Activated T-cell treated with anti-CD3 and anti-CD28 coated beads, Interleukin-2, amount 50 U/mL, for 72 hours (primary cell): ENCODE data around the gene LHX4. TPM values are rescaled to one million over a fixed set of nuclear protein-coding genes. Genes with fewer than 3 reads are reported as not detected.
A peak's percentile ranks its signal among the peaks of the same experiment; 100 is the strongest.

ENCODE experiments used
- ATAC-seq, 2 donors: fragments of 150-1000 bp; cut with Tn5 transposase; replicated peaks in 1 of 2; 2 replicates each; pipeline ENCODE4 v1.10.0; 2021; ENCODE audit warnings: moderate library complexity in 2 of 2, mild to moderate bottlenecking in 1 of 2
- DNase-seq, 2 donors: peaks; one replicate each; pipeline ENCODE4 v3.0.0; 2021 to 2022; ENCODE audit warnings: mixed read lengths in 1 of 2
- H3K27ac Mint-ChIP-seq: one replicate; pipeline ENCODE4 v1.8.0; 2022; ENCODE audit warnings: mild to moderate bottlenecking, moderate library complexity, mixed read lengths
- H3K27me3 Mint-ChIP-seq: one replicate; pipeline ENCODE4 v1.8.0; 2022; ENCODE audit warnings: low read depth, mixed read lengths
- H3K36me3 Mint-ChIP-seq, 2 donors: one replicate each; pipeline ENCODE4 v1.8.0; 2022; ENCODE audit warnings: mixed read lengths in 2 of 2, mild to moderate bottlenecking in 1 of 2; ENCODE audit not compliant: insufficient read depth in 2 of 2
- H3K4me1 Mint-ChIP-seq: one replicate; pipeline ENCODE4 v1.8.0; 2022; ENCODE audit warnings: low read depth, mixed read lengths
- H3K4me3 Mint-ChIP-seq, 2 donors: one replicate each; pipeline ENCODE4 v1.8.0; 2022; ENCODE audit warnings: mild to moderate bottlenecking in 2 of 2, mixed read lengths in 2 of 2, moderate library complexity in 2 of 2
- H3K9me3 Mint-ChIP-seq, 2 donors: one replicate each; pipeline ENCODE4 v1.8.0; 2022; ENCODE audit warnings: mixed read lengths in 2 of 2
- total RNA-seq, 2 donors: library from RNA; stranded (reverse); gene quantifications; one replicate each; pipeline ENCODE4 v1.2.3, GENCODE V29; 2022

The LHX4 gene
- not detected for total RNA-seq

DNA sequence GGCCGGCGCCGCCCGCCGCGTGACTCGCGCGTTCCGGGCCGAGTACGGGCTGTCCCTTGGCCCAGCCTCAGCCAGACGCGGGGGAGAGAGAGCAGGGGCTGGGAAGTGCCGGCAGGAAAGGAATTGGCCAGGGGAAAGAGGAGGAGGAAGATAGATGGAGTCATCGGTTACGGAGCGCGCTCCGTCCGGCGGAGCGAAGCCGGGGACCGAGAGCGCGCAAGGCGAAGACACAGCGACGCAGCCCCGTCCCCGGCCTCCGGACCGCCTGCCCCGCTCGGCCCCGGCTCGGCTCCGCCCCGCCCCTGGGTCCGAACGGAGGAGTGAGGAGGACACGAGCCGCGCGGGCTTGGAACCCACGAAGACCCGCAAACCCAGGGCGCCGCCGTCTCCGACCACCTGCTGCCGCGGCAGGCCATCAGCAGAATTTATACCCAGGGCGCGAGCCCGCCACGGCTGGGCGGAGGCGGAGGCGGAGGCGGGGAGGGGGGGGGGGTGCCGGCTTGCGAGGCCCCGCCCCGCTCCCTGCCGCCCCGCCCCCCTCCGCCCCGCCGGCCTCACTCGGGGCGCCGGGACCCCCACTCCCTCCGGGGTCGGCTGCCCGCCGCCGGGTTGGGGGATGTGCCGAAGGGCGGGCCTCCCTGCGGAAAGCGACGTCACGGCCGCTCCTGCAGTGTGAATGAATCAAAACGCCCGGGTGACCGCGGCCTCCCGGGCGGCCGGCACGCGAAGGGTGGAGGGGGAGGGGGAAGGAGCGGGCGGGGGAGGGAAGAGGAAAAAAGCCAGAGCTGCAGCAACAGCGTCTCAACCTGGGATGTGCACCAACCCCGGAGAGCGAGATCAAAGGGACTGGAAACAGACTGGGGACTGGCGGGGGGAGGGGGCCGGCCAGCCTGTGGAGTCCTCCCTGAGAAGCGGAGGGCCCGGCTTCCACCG lies at the start of gene LHX4:
LHX4 (plus strand) TSS at position 782 of the 933 bp plus-strand sequence. CDS start 266 bp downstream, outside the sequence.
- DNase-seq (peak in 1 of 2 donors; percentile 30), ATAC-seq (peak; percentile 38 to 48)
- Mint-ChIP-seq H3K27ac (no peak within 1 kb of the TSS), H3K4me3 (peak within 1 kb of the TSS; percentile 82 to 83), H3K27me3 (peaks cover 73% of the 10 kb centered on the region), H3K4me1 (peaks cover 32% of the 10 kb centered on the region), H3K36me3 (no peaks in the 10 kb centered on the region), H3K9me3 (no peaks in the 10 kb centered on the region)

DNA sequence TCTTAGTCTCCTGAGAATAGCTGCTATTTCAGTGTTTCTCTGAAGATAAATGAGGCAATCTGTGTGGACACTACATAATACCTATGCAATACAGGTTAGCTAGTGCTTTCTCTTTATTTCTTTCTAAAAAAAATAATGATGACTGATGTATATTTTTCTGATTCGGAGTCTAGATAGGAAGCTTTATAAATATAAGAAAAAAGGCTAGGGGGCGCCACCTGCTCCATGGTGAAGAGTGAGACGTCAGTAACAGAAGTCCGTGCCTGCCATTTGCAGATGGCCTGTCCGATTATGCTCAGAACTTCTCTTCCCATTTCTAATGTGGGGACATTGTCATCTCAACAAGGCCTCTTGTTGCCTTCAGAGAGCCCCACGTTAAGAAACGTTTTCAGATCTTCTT lies 49.0 kb upstream of the LHX4 start:
- no peaks in the 10 kb centered on the region for H3K27me3 Mint-ChIP-seq
- no peak overlapping the region for H3K27ac Mint-ChIP-seq
- peaks cover 0 to 5% of the 10 kb centered on the region in 2 donors for H3K36me3 Mint-ChIP-seq
- H3K4me3 Mint-ChIP-seq: no peak overlapping the region
- peak; percentile 22 to 29 for DNase-seq
- no peak for ATAC-seq
- H3K4me1 Mint-ChIP-seq: no peaks in the 10 kb centered on the region
- H3K9me3 Mint-ChIP-seq: no peaks in the 10 kb centered on the region

DNA sequence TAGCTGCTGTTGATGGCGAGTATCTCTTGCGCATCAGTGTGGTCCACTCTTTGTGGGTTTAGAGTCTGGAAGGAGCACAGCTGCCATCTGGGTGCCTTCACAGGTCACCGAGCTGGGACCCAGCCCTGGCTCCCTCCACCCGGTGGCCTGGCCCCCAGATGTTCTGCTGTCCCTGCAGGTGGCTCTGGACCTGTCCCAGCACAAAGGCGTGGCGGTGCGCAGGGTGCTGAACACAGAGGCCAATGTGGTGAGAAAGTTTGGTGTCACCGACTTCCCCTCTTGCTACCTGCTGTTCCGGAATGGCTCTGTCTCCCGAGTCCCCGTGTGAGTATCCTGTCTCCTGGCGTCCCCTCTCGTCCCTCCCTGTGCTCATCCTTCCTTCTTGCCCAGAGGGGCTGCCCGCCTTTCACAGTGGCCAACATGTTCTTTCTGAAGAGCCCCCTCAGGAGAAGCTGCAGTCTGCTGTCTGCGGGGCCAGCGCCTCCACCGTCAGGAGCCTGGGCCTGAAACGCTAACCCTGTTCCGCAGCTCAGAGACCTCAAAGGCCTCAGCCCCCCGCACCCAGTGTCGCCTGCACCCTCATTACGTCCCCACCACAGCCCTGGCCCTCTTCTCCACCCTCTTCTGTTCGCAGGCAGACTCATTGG lies 47.9 kb upstream of the LHX4 start:
- H3K27me3 Mint-ChIP-seq: no peaks in the 10 kb centered on the region
- H3K4me1 Mint-ChIP-seq: no peaks in the 10 kb centered on the region
- H3K9me3 Mint-ChIP-seq: no peaks in the 10 kb centered on the region
- H3K4me3 Mint-ChIP-seq: no peak overlapping the region
- no peak for DNase-seq
- H3K36me3 Mint-ChIP-seq: peaks cover 0 to 7% of the 10 kb centered on the region in 2 donors
- no peak overlapping the region for H3K27ac Mint-ChIP-seq
- ATAC-seq: no peak

DNA sequence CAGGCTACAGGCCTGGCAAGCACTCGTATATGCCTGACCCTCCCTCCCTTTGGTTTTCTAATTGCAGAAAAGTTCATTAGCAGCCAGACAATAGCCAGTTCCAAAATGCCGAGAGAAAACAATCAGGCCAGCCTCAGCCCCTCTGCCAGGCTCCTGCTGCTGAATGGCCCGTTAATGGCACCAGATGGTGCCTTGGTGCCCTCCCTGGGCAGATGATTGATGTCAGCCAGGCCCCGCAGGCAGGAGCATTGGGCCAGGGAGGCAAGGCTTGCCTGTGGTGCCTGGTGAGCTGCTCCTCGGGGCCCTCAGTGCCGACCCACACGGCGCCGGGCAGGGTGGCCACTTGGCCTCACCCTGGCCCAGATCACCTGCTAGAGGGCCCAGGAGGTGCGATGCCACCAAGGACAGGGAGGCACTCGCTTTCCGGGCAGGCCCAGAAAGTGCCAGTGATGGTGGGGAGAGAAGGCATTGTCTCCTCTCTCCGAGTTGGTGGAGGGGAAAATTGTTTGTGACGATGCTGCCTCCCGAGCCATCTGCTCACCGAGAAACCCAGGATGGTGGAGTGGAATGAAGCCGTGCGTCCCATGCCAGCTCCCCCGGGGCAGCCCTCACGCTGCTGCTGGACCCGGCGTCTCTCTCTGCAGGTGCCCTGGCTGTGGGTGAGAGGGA lies 47.3 kb upstream of the LHX4 start:
- Mint-ChIP-seq H3K4me1 (no peaks in the 10 kb centered on the region), H3K27me3 (no peaks in the 10 kb centered on the region), H3K9me3 (no peaks in the 10 kb centered on the region), H3K4me3 (no peak overlapping the region), H3K36me3 (peaks cover 0 to 7% of the 10 kb centered on the region in 2 donors), H3K27ac (no peak overlapping the region)
- ATAC-seq (no peak), DNase-seq (no peak)

DNA sequence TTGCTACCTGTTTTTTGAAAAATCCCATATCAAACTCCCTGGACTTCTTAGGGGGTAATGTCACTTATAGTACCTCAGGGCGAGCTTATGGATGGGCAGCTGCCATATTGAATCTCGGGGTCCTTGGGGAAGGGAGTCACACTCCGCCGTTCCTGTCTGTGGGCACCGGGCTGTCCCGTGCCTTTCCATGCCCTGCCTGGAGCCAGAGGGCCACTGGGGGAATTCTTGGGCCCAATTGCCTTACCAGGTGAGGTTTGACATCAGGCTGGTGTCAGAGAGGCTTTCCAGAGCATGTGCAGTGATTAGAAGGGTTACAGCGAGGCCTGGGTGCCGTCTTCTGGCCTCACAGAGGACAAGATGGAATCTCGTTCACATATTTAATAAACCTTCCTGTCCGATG lies 46.6 kb upstream of the LHX4 start:
- H3K4me3 Mint-ChIP-seq: no peak overlapping the region
- peaks cover 0 to 7% of the 10 kb centered on the region in 2 donors for H3K36me3 Mint-ChIP-seq
- DNase-seq (no peak), ATAC-seq (no peak)
- H3K27ac Mint-ChIP-seq: no peak overlapping the region
- H3K4me1 Mint-ChIP-seq: no peaks in the 10 kb centered on the region
- no peaks in the 10 kb centered on the region for H3K9me3 Mint-ChIP-seq
- H3K27me3 Mint-ChIP-seq: no peaks in the 10 kb centered on the region

DNA sequence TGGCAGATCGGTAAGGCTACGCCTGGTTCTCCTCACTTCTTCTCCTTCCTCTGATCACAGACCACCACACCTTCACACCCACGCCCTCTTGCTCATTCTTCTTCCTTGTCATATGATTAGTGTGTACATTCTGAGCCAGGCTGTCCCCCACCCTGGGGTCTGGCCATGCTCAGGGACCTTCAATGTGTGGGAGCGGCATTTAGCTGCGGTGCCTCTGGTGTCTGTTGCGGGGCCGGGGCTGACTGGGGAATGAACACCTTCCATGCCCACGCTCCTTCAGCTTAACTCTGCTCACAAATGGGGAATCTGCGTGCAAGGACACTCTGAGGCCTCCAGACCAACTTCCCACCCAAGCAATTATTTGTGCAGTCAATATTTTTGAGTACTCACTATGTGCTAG lies 46.0 kb upstream of the LHX4 start:
- Mint-ChIP-seq H3K36me3 (peaks cover 0 to 7% of the 10 kb centered on the region in 2 donors), H3K27me3 (no peaks in the 10 kb centered on the region), H3K27ac (no peak overlapping the region), H3K4me3 (no peak overlapping the region), H3K4me1 (no peaks in the 10 kb centered on the region), H3K9me3 (no peaks in the 10 kb centered on the region)
- ATAC-seq (no peak), DNase-seq (no peak)

DNA sequence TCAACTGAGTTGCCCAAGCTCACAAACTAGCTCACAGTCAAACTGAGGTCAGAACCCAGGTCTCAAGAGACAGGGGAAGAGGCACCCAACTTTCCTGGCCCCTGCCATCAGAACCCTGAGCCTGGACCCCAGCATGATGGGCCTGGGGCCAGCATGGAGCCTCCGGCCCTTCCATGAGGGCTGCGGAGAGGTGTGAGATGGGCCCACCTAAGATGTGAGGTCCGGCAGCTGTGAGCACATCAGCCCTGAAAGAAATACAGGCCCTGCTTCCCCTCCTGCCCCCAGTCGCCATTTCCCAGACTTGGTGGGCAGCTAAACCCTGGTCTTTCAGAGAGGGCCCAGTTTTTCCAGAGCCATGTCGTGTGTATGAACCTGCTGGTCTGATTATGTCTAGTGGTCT lies 44.8 kb upstream of the LHX4 start:
- Mint-ChIP-seq H3K4me1 (no peaks in the 10 kb centered on the region), H3K27ac (no peak overlapping the region), H3K4me3 (no peak overlapping the region), H3K36me3 (peaks cover 0 to 7% of the 10 kb centered on the region in 2 donors), H3K27me3 (no peaks in the 10 kb centered on the region), H3K9me3 (no peaks in the 10 kb centered on the region)
- ATAC-seq (no peak), DNase-seq (no peak)

DNA sequence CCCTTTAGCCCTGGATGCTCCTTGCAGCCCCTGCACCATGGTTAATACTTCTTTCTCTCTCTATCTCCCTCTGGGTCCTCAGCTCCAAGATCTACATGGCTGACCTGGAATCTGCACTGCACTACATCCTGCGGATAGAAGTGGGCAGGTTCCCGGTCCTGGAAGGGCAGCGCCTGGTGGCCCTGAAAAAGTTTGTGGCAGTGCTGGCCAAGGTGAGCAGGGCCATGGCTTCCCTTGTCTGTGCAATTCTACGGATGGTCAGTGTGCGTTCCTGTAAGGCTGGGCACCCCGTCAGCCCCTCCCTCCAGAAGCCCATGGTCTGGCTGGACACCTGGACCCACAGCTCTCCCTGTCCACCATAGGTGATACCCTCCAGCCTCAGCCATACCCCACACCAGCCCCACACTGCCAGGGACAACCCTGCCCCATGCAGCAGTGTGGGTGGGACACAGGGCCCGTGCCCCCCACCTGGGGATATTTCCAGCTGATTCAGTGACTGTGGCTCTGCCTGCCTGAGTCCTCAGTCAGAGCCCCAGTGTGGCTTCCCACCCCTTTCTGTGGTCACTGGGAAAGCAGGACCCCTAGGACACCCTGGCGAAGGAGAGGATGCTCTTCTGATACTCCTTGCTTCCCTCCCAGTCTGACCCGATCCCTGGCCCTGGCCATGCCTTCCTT lies 44.0 kb upstream of the LHX4 start:
- no peak for DNase-seq
- Mint-ChIP-seq H3K36me3 (peaks cover 0 to 7% of the 10 kb centered on the region in 2 donors), H3K27ac (no peak overlapping the region), H3K4me3 (no peak overlapping the region), H3K27me3 (no peaks in the 10 kb centered on the region), H3K9me3 (no peaks in the 10 kb centered on the region), H3K4me1 (no peaks in the 10 kb centered on the region)
- no peak for ATAC-seq

DNA sequence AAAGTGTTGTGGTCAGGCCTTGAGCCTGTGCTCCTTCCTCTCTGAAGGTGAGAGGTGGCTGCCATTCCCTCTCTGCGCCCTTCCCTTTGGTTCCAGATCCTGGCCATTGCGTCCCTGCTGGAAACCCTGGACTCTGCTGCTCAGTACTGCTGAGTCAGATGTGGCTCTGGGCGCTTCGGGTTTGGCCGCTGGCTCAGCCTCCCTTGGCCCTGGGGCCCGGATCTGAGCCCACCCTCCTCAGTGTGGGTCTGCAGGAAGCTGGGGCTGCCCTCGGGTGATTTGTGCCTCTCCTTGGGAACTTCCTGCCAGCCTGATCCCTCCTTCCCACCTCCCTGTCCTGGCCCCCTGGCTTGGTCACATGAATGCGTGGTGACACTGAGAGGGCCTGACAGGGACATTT lies 43.2 kb upstream of the LHX4 start:
- H3K36me3 Mint-ChIP-seq: peaks cover 0 to 7% of the 10 kb centered on the region in 2 donors
- ATAC-seq (no peak), DNase-seq (no peak)
- H3K27me3 Mint-ChIP-seq: no peaks in the 10 kb centered on the region
- no peaks in the 10 kb centered on the region for H3K9me3 Mint-ChIP-seq
- H3K4me3 Mint-ChIP-seq: no peak overlapping the region
- H3K4me1 Mint-ChIP-seq: no peaks in the 10 kb centered on the region
- H3K27ac Mint-ChIP-seq: no peak overlapping the region

DNA sequence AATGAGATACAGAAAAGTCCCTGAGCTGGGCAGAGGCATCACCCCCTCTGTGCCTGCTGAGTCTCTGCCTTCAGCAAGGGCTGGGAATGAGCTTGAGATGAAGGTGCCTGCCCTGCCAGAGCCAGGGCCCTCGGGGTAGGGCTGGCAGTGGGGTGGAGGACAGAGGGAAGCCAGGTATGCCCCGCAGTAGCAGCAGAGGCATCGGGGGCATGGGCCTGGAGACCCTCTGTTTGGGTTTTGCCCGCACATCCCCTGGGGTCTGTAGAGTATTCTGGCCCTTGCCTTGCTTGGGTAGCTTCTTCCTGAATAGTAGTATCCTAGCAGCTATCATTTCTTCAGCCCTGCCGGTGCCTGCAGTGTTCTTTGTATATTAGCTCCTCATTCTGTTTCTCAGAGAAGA lies 42.4 kb upstream of the LHX4 start:
- no peak for DNase-seq
- no peak overlapping the region for H3K4me3 Mint-ChIP-seq
- no peaks in the 10 kb centered on the region for H3K27me3 Mint-ChIP-seq
- H3K36me3 Mint-ChIP-seq: peaks cover 0 to 7% of the 10 kb centered on the region in 2 donors
- no peak for ATAC-seq
- H3K4me1 Mint-ChIP-seq: no peaks in the 10 kb centered on the region
- no peaks in the 10 kb centered on the region for H3K9me3 Mint-ChIP-seq
- H3K27ac Mint-ChIP-seq: no peak overlapping the region

DNA sequence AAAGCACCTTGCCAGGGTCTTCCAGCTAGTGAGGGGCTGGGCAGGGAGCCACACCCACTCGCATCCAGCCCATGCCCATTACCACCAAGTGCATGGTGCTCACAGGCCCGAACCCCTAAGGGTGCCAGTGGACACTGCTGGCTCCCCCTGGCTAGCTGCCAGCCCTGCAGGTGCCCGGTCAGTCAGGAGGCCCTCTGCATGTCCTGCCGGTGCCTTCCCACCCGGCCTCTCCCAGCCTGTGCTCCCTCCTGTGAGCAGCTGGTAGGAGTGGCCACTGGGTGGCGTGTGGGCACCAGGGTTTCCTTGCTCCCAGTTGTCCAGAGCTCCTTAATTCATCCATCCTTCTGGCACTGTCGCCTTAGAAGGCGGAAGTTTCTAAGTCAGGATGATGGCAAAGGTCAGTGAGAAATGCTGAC lies 42.0 kb upstream of the LHX4 start:
- ATAC-seq: no peak
- DNase-seq: no peak
- Mint-ChIP-seq H3K9me3 (no peaks in the 10 kb centered on the region), H3K36me3 (peaks cover 0 to 8% of the 10 kb centered on the region in 2 donors), H3K4me3 (no peak overlapping the region), H3K27ac (no peak overlapping the region), H3K4me1 (no peaks in the 10 kb centered on the region), H3K27me3 (no peaks in the 10 kb centered on the region)

DNA sequence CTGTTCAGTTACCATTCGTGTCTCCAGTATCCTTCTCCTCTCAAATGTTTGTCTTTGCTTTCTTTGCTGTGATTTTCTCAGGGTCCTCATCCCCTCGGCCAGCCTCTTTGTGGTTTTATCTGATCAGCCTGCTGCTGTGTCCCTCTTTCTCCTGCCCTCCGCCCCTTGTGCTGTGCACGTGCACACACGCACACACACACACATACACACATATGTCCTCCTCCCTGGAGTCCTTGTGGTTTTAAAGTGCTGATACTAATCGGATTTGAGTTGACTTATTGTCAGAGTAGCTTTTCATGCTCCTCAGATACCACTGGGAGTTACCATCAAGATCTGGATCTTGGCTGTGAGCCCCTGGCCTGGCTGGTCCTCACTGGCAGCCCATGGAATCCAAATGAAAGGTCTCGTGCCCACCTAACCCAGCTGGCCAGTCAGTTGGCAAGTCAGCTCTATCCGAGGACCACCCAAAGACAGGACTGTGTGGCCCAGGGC lies 41.3 kb upstream of the LHX4 start:
- no peaks in the 10 kb centered on the region for H3K9me3 Mint-ChIP-seq
- DNase-seq (no peak), ATAC-seq (no peak)
- peaks cover 0 to 8% of the 10 kb centered on the region in 2 donors for H3K36me3 Mint-ChIP-seq
- H3K4me1 Mint-ChIP-seq: no peaks in the 10 kb centered on the region
- no peak overlapping the region for H3K4me3 Mint-ChIP-seq
- no peaks in the 10 kb centered on the region for H3K27me3 Mint-ChIP-seq
- H3K27ac Mint-ChIP-seq: no peak overlapping the region
